GM12872 (cell line): ENCODE measurements around the gene NR1I3.

ENCODE experiments used
- CTCF ChIP-seq: IDR thresholded peaks from 3 replicates; pipeline ENCODE4 v1.5.1; 2011; ENCODE audit warnings: low read depth, mild to moderate bottlenecking, low read length, moderate library complexity; ENCODE audit not compliant: insufficient read depth

The NR1I3 gene

DNA sequence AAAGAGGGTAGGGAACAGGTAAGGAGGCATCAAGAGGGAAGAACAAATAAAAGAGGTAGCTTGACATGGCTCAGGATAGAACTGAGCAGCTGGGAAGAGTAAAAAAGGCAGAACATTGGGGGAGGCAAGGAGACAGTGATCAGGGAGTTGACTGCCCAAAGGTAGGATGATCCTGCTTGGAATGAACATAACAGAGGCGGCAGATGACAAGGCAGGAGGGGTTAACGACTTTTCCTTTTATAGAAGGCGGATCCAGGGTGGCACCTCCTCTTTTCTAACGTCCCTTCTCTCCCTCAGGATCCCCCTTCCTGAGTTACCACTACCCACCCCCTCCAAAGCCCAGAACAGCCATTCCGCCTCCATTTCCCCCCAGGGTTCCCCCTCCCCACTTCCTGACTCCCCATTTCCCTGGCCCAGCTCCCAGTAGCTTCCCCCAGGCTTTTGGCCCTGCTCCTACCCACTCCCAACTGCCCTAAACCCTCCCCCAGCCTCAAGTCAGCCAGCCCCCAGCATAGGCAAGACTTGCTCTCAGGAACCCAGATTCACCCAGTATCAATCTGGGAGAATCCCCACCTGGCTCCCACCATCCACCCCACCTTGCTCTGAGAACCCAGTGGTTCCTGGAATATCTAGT is 38.4 kb downstream of the NR1I3 start:
- TF ChIP-seq CTCF = no peak

DNA sequence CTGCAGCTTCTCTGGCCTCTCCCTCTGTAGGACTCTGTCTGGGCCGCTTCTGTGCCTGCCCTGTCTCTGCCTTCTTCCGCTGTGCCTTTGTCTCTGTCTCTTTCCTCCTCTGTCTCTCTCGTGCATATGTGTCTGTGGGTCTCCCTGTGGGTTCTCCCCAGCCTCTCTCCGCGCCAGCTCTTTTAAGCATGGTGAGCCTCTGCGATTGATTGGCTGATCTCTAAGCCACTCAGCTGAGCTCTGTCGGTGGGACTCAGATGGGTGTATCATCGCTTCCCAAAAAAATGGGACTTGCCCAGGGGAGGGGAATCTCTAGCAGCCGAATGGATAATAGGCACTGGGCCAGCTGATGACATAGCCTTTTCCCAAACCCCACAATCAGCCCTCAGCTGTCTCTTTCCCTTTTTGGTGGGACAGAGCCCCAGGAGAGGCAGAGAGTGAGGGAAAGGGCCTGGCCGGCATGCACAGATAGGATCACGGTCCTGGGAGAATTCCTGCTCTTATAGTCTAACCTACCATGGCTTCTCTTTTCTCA is 39.0 kb downstream of the NR1I3 start, which contains the start of gene ADAMTS4:
ADAMTS4 (minus strand) TSS at position 158 of the 535 bp plus-strand sequence. CDS start 427 bp downstream, outside the sequence.
- TF ChIP-seq CTCF = no peak

GRCh38 chr1:161198194-161198896 is 39.7 kb downstream of the NR1I3 start:
- no peak for TF ChIP-seq CTCF

DNA sequence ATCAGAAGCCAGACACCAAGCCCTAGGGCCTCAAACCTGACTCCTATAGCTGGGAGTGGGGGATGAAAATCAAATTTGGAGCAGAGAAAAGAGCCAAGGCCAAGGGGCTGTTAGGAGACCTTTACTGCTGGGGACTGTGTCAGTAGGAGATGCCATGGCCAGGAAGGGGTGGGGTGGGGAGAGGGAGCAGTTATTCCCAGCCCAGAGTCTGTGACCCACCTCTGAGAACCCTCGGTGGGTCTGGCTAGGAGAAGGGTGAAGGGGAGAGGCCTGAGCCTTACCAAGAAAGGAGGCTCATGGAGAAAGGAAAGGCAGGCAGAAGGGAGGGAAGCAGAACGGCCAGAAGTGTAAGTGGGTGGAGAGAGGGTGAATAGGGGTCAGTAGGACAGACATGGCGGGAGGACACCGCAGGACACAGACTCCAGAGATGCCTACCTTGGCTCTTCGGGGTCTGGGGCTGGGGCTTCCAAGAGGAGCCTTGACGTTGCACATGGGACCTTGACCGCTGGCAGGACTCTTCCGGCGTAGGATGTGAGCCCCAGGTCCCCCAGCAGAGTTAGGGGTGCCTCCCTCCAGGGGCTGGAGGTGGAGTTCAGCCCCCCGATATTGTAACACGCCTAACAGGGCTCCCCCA is 40.3 kb downstream of the NR1I3 start:
- TF ChIP-seq CTCF = no peak

DNA sequence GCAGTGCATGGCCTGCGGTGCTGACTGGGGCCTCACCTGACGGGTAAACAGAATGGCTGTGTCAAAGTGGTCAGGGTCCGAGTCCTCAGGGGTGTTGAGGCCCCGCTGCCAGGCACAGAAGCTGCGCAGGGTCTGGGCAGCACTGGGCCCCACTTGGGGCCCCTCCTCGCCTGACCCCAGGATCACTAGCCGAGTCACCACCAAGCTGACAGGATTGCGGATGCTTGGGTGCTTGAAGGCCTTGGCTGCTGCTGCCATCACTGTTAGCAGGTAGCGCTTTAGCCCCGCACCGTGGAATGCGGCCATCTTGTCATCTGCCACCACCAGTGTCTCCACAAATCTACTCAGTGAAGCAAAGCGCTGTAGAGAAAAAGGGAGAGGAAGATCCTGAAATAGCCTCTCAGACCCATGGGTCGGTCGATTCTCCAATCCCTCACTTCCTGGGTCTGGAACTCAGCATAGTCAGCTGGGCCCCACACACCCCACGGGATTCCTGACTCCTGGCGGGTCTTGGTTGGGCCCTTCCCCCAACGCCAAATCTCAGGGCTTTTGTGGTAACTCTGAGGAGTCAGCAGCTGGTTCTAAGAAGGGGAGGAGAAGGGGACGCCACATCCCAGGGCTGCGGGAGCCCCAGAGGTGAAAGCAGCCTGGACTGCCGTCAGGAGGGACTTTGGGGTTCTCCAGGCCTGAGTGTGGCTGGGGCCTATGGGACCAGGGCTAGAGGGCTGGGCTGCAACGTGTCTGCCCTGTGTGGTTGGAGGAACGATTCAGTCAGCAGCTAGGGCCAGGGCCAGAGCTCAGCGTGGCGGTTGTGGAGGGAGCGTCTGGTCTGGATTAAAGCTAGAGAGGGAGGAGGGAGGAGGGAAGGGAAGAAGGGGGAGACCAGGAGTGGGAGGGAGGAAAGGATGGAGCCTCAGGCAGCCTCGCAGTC is 41.2 kb downstream of the NR1I3 start:
- no peak for TF ChIP-seq CTCF

- no peak for TF ChIP-seq CTCF
Observed at GRCh38 chr1:161196111-161196510, 41.9 kb downstream of the NR1I3 start.
